ENCODE data around the gene MRPL33. TPM values are rescaled to one million over a fixed set of nuclear protein-coding genes. Genes with fewer than 3 reads are reported as not detected.

The MRPL33 gene
- total and polyA plus RNA-seq, 2 of the 13 experiments (the other 11 are each of a cell fraction or from before 2014, with no cell fraction given): 69.7 to 218 TPM

- no peak for TF ChIP-seq ZNF703 (CRISPR knock-in tag; IDR thresholded peaks at IDR 0.05; ENCODE audit: borderline replicate concordance)
These were observed 38.9 kb downstream of the MRPL33 start (continued) for GRCh38 chr2:27810455-27810854.

DNA sequence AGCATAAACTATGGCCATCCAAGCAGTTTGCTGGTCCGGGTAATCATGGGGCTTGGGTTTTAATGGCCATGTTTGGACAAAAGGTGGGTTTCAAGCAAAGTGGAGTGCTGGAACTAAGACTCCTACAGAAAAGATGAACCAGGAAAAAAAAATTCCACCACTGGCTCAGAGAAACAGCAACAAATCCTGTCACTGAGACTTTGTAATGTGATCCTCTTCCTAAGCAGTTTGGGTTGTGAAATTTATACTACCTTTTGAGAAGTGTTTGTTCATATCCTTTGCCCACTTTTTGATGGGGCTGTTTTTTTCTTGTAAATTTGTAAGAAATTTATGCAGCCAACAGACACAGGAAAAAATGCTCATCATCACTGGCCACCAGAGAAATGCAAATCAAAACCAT lies 40.2 kb downstream of the MRPL33 start:
- WGBS (ENCODE audit: low lambda C conversion rate): 100% methylated on average over 1 of the region's 1 CpG
- Histone ChIP-seq H3K4me1 (ENCODE audit: insufficient read depth, low read length) (peaks cover 15% of the 10 kb centered on the region), H3K4me2 (ENCODE audit: low read depth, low read length) (no peak overlapping the region), H4K20me1 (ENCODE audit: insufficient read depth, low read length) (no peaks in the 10 kb centered on the region), H3K27ac (ENCODE audit: extremely low read length, insufficient read depth, low read length) (no peak overlapping the region), H2AFZ (ENCODE audit: low read length) (no peak overlapping the region), H3K9me3 (ENCODE audit: low read length) (no peaks in the 10 kb centered on the region), H3K9ac (ENCODE audit: insufficient read depth, low read depth, low read length) (no peak overlapping the region), H3K27me3 (ENCODE audit: control insufficient read depth in 1 of 2, insufficient read depth in 2 of 2, low read length in 2 of 2) (no peaks in the 10 kb centered on the region), H3K4me3 (replicated peaks in 1 of 3; ENCODE audit: insufficient read depth in 1 of 3, low read depth in 2 of 3, low read length in 3 of 3) (no peak overlapping the region), H3K36me3 (replicated peaks in 1 of 2; ENCODE audit: control insufficient read depth in 1 of 2, insufficient read depth in 2 of 2, low read length in 2 of 2) (no peaks in the 10 kb centered on the region), H3K79me2 (ENCODE audit: insufficient read depth, low read length) (no peaks in the 10 kb centered on the region)
- intact Hi-C loops (cut with micrococcal nuclease; ENCODE audit: unreplicated experiment) (no loop called here), in situ Hi-C loops (cut with HindIII; ENCODE audit: extremely low pct_ligation_motif_present, low pct_unique_long_range_greater_than_20kb) (no loop called here)
- FAIRE-seq: no peak
- ChIA-PET POLR2A (no interaction called here), CTCF (ENCODE audit: low intra/inter-chr PET ratio, low total read pairs) (no interaction called here)
- ATAC-seq: no peak
- TF ChIP-seq CENPX (CRISPR knock-in tag; IDR thresholded peaks at IDR 0.05) (no peak), SIX1 (CRISPR knock-in tag; IDR thresholded peaks at IDR 0.05; ENCODE audit: borderline replicate concordance) (peak; percentile 18; the same call in 1 of the 2 replicates)
- BruUV-seq (replicated peaks): no TSS peak
- DNase-seq (ENCODE audit: low spot score): no peak

GRCh38 chr2:27814758-27815157 lies 43.2 kb downstream of the MRPL33 start:
- Histone ChIP-seq H3K4me2 (ENCODE audit: low read depth, low read length) (no peak overlapping the region), H3K9ac (ENCODE audit: insufficient read depth, low read depth, low read length) (no peak overlapping the region), H4K20me1 (ENCODE audit: insufficient read depth, low read length) (no peaks in the 10 kb centered on the region), H3K27me3 (ENCODE audit: control insufficient read depth in 1 of 2, insufficient read depth in 2 of 2, low read length in 2 of 2) (no peaks in the 10 kb centered on the region), H3K27ac (ENCODE audit: extremely low read length, insufficient read depth, low read length) (no peak overlapping the region), H3K79me2 (ENCODE audit: insufficient read depth, low read length) (no peaks in the 10 kb centered on the region), H3K9me3 (ENCODE audit: low read length) (no peaks in the 10 kb centered on the region), H3K36me3 (replicated peaks in 1 of 2; ENCODE audit: control insufficient read depth in 1 of 2, insufficient read depth in 2 of 2, low read length in 2 of 2) (no peaks in the 10 kb centered on the region), H2AFZ (ENCODE audit: low read length) (no peak overlapping the region), H3K4me3 (replicated peaks in 1 of 3; ENCODE audit: insufficient read depth in 1 of 3, low read depth in 2 of 3, low read length in 3 of 3) (no peak overlapping the region), H3K4me1 (ENCODE audit: insufficient read depth, low read length) (no peaks in the 10 kb centered on the region)
- in situ Hi-C loops (cut with HindIII; ENCODE audit: extremely low pct_ligation_motif_present, low pct_unique_long_range_greater_than_20kb): no loop called here
- ATAC-seq: no peak
- no peak for FAIRE-seq
- no TSS peak for BruUV-seq (replicated peaks)
- ChIA-PET CTCF (ENCODE audit: low intra/inter-chr PET ratio, low total read pairs) (no interaction called here), POLR2A (no interaction called here)
- 81% methylated on average over 1 of the region's 1 CpG for WGBS (ENCODE audit: low lambda C conversion rate)
- intact Hi-C loops (cut with micrococcal nuclease; ENCODE audit: unreplicated experiment): no loop called here
- DNase-seq (ENCODE audit: low spot score): no peak
- TF ChIP-seq ZNF101 (CRISPR knock-in tag; IDR thresholded peaks at IDR 0.05; ENCODE audit: borderline replicate concordance, low read depth): no peak
- TF ChIP-seq ZFP90 (CRISPR knock-in tag; IDR thresholded peaks at IDR 0.05; ENCODE audit: borderline replicate concordance): no peak
- no peak for TF ChIP-seq PRMT3 (CRISPR knock-in tag; IDR thresholded peaks at IDR 0.05; ENCODE audit: borderline replicate concordance, low read depth)
- TF ChIP-seq, protein P1, sequence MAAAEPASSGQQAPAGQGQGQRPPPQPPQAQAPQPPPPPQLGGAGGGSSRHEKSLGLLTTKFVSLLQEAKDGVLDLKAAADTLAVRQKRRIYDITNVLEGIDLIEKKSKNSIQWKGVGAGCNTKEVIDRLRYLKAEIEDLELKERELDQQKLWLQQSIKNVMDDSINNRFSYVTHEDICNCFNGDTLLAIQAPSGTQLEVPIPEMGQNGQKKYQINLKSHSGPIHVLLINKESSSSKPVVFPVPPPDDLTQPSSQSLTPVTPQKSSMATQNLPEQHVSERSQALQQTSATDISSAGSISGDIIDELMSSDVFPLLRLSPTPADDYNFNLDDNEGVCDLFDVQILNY (CRISPR knock-in tag; conservative IDR thresholded peaks at IDR 0.05): no peak
- TF ChIP-seq ZNF800 (CRISPR knock-in tag; IDR thresholded peaks at IDR 0.05): no peak
- TF ChIP-seq HINFP (CRISPR knock-in tag; IDR thresholded peaks at IDR 0.05; ENCODE audit: low read depth): no peak
- no peak for TF ChIP-seq ZNF607 (CRISPR knock-in tag; IDR thresholded peaks at IDR 0.05; ENCODE audit: borderline replicate concordance)
